Measurements from ENCODE around the gene CFAP70. TPM values are rescaled to one million over a fixed set of nuclear protein-coding genes. Genes with fewer than 3 reads are reported as not detected.
"Not testable (repeated sequence)": the region's sequence is repeated elsewhere in the genome, so short reads cannot be mapped to it uniquely, and the experiment has no call there.

CFAP70 gene
- polyA plus RNA-seq, 4 donors, result 0.45 to 6.7 (median 0.45) TPM; not detected in 1

DNA sequence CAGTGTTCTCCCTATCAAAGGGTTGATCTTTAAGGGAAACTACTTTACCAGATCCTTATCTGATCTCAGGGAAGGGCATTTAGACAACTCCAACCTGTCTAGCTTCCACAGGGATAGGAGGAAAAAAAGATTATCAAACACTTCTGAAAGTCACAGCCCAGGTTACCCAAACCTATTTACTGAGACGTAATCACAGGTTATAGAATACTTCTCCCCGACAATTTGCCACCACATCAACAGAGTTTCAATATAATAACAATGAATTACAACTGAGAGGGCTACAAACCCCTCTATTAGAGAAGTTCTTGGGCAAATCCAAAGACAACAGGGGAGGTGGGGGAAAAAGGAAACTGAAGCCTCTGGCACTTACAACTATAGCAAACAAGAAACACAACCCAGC lies 26.3 kb downstream of the CFAP70 start:
- WGBS, 3 donors, result 80 to 94% (median 89%) methylated on average over 2 of the region's 2 CpGs
- DNase-seq, result no peak
- Histone ChIP-seq H3K27ac (ENCODE audit: low read depth in 1 of 3, low read length in 2 of 3) (no peak overlapping the region), H3K4me3 (ENCODE audit: low read depth in 1 of 3, low read length in 3 of 3) (no peak overlapping the region), H3K4me1 (ENCODE audit: control insufficient read depth in 3 of 3, insufficient read depth in 2 of 3, low read depth in 1 of 3, low read length in 2 of 3) (no peaks in the 10 kb centered on the region), H3K36me3 (ENCODE audit: control insufficient read depth in 3 of 3, insufficient read depth in 2 of 3, low read depth in 1 of 3, low read length in 3 of 3) (no peaks in the 10 kb centered on the region), H3K27me3 (ENCODE audit: control insufficient read depth in 3 of 3, insufficient read depth in 3 of 3, low read length in 3 of 3) (no peaks in the 10 kb centered on the region), H3K9me3 (ENCODE audit: control insufficient read depth in 2 of 2, insufficient read depth in 1 of 2, low read depth in 1 of 2, low read length in 1 of 2) (no peaks in the 10 kb centered on the region)
- no peak for FAIRE-seq

DNA sequence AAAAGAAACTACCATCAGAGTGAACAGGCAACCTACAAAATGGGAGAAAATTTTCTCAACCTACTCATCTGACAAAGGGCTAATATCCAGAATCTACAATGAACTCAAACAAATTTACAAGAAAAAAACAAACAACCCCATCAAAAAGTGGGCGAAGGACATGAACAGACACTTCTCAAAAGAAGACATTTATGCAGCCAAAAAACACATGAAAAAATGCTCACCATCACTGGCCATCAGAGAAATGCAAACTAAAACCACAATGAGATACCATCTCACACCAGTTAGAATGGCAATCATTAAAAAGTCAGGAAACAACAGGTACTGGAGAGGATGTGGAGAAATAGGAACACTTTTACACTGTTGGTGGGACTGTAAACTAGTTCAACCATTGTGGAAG lies 30.1 kb downstream of the CFAP70 start:
- not testable (repeated sequence) for H3K4me3 ChIP-seq (ENCODE audit: low read depth in 1 of 3, low read length in 3 of 3); DNase-seq; H3K27ac ChIP-seq (ENCODE audit: low read depth in 1 of 3, low read length in 2 of 3); H3K9me3 ChIP-seq (ENCODE audit: control insufficient read depth in 2 of 2, insufficient read depth in 1 of 2, low read depth in 1 of 2, low read length in 1 of 2); FAIRE-seq; H3K36me3 ChIP-seq (ENCODE audit: control insufficient read depth in 3 of 3, insufficient read depth in 2 of 3, low read depth in 1 of 3, low read length in 3 of 3); H3K4me1 ChIP-seq (ENCODE audit: control insufficient read depth in 3 of 3, insufficient read depth in 2 of 3, low read depth in 1 of 3, low read length in 2 of 3); H3K27me3 ChIP-seq (ENCODE audit: control insufficient read depth in 3 of 3, insufficient read depth in 3 of 3, low read length in 3 of 3)
- WGBS, 3 donors, result no CpG with 5 or more reads among the region's 1 CpG

DNA sequence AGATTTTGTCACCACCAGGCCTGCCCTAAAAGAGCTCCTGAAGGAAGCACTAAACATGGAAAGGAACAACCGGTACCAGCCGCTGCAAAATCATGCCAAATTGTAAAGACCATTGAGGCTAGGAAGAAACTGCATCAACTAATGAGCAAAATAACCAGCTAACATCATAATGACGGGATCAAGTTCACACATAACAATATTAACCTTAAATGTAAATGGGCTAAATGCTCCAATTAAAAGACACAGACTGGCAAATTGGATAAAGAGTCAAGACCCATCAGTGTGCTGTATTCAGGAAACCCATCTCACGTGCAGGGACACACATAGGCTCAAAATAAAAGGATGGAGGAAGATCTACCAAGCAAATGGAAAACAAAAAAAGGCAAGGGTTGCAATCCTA lies 33.4 kb downstream of the CFAP70 start:
- H3K4me1 ChIP-seq (ENCODE audit: control insufficient read depth in 3 of 3, insufficient read depth in 2 of 3, low read depth in 1 of 3, low read length in 2 of 3); FAIRE-seq; H3K36me3 ChIP-seq (ENCODE audit: control insufficient read depth in 3 of 3, insufficient read depth in 2 of 3, low read depth in 1 of 3, low read length in 3 of 3); H3K27me3 ChIP-seq (ENCODE audit: control insufficient read depth in 3 of 3, insufficient read depth in 3 of 3, low read length in 3 of 3); DNase-seq; H3K27ac ChIP-seq (ENCODE audit: low read depth in 1 of 3, low read length in 2 of 3); H3K4me3 ChIP-seq (ENCODE audit: low read depth in 1 of 3, low read length in 3 of 3); H3K9me3 ChIP-seq (ENCODE audit: control insufficient read depth in 2 of 2, insufficient read depth in 1 of 2, low read depth in 1 of 2, low read length in 1 of 2): not testable (repeated sequence)
- WGBS, 3 donors, result 54 to 88% (median 81%) methylated on average over 1 to 2 of the region's 4 CpGs

DNA sequence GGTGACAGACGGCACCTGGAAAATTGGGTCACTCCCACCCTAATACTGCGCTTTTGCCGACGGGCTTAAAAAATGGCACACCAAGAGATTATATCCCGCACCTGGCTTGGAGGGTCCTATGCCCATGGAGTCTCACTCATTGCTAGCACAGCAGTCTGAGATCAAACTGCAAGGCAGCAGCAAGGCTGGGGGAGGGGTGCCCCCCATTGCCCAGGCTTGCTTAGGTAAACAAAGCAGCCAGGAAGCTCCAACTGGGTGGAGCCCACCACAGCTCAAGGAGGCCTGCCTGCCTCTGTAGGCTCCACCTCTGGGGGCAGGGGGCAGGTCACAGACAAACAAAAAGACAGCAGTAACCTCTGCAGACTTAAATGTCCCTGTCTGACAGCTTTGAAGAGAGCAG lies 35.1 kb downstream of the CFAP70 start:
- 95 to 99% (median 97%) methylated on average over 5 of the region's 5 CpGs for WGBS, 3 donors
- DNase-seq; FAIRE-seq; H3K4me1 ChIP-seq (ENCODE audit: control insufficient read depth in 3 of 3, insufficient read depth in 2 of 3, low read depth in 1 of 3, low read length in 2 of 3); H3K27ac ChIP-seq (ENCODE audit: low read depth in 1 of 3, low read length in 2 of 3); H3K27me3 ChIP-seq (ENCODE audit: control insufficient read depth in 3 of 3, insufficient read depth in 3 of 3, low read length in 3 of 3); H3K4me3 ChIP-seq (ENCODE audit: low read depth in 1 of 3, low read length in 3 of 3); H3K9me3 ChIP-seq (ENCODE audit: control insufficient read depth in 2 of 2, insufficient read depth in 1 of 2, low read depth in 1 of 2, low read length in 1 of 2); H3K36me3 ChIP-seq (ENCODE audit: control insufficient read depth in 3 of 3, insufficient read depth in 2 of 3, low read depth in 1 of 3, low read length in 3 of 3): not testable (repeated sequence)

DNA sequence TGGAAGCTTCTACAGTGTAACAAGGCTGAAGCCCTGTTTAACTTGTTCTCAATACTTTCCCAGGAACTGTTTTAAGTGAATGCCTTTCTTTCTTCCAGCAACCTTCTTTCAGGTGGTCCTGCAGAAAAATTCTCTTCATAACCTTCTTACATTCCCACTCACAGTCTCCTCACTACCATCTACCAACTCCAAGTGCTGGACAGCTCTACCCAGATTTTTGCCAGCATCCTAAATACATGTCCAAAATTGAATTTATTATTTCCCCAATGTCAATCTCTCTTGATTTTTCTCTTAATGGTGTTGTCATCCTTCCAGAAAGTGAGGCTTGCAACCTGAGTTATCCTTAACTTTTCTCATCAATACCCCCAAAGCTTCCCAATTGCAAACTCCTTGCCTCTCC lies 48.2 kb downstream of the CFAP70 start:
- FAIRE-seq, result no peak
- Histone ChIP-seq H3K9me3 (ENCODE audit: control insufficient read depth in 2 of 2, insufficient read depth in 1 of 2, low read depth in 1 of 2, low read length in 1 of 2) (peaks cover 0 to 4% of the 10 kb centered on the region in 2 donors), H3K27me3 (ENCODE audit: control insufficient read depth in 3 of 3, insufficient read depth in 3 of 3, low read length in 3 of 3) (no peaks in the 10 kb centered on the region), H3K36me3 (ENCODE audit: control insufficient read depth in 3 of 3, insufficient read depth in 2 of 3, low read depth in 1 of 3, low read length in 3 of 3) (no peaks in the 10 kb centered on the region), H3K27ac (ENCODE audit: low read depth in 1 of 3, low read length in 2 of 3) (no peak overlapping the region), H3K4me1 (ENCODE audit: control insufficient read depth in 3 of 3, insufficient read depth in 2 of 3, low read depth in 1 of 3, low read length in 2 of 3) (no peaks in the 10 kb centered on the region), H3K4me3 (ENCODE audit: low read depth in 1 of 3, low read length in 3 of 3) (no peak overlapping the region)
- no peak for DNase-seq

DNA sequence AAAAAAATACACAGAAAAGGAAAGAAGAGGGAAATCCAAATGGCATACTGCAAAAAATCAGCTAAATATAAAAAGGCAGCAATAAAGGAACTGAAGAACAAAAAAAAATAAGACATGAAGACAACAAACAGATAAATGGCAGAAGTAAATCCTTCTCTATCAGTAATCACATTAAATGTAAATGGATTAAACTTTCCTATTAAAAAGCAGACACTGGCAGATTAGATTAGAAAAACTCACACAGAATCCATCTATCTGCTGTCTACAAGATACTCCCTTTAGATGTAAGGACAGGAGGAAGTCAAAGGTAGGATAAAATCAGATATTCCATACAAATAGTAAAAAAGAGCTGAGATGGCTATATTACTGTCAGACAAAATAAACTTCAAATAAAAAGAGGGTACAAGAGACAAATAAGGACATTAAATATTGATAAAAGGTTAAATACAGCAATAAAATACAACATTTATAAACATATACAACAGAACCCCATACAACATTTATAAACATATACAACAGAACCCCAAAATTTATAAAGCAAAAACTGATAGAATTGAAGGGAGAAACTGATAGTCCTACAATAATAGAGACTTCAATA lies 51.4 kb downstream of the CFAP70 start:
- H3K9me3 ChIP-seq (ENCODE audit: control insufficient read depth in 2 of 2, insufficient read depth in 1 of 2, low read depth in 1 of 2, low read length in 1 of 2), result peaks cover 0 to 4% of the 10 kb centered on the region in 2 donors
- no peak for FAIRE-seq
- no peak for DNase-seq
- no peaks in the 10 kb centered on the region for H3K4me1 ChIP-seq (ENCODE audit: control insufficient read depth in 3 of 3, insufficient read depth in 2 of 3, low read depth in 1 of 3, low read length in 2 of 3)
- no peaks in the 10 kb centered on the region for H3K36me3 ChIP-seq (ENCODE audit: control insufficient read depth in 3 of 3, insufficient read depth in 2 of 3, low read depth in 1 of 3, low read length in 3 of 3)
- no peaks in the 10 kb centered on the region for H3K27me3 ChIP-seq (ENCODE audit: control insufficient read depth in 3 of 3, insufficient read depth in 3 of 3, low read length in 3 of 3)
- no peak overlapping the region for H3K4me3 ChIP-seq (ENCODE audit: low read depth in 1 of 3, low read length in 3 of 3)
- H3K27ac ChIP-seq (ENCODE audit: low read depth in 1 of 3, low read length in 2 of 3), result no peak overlapping the region

DNA sequence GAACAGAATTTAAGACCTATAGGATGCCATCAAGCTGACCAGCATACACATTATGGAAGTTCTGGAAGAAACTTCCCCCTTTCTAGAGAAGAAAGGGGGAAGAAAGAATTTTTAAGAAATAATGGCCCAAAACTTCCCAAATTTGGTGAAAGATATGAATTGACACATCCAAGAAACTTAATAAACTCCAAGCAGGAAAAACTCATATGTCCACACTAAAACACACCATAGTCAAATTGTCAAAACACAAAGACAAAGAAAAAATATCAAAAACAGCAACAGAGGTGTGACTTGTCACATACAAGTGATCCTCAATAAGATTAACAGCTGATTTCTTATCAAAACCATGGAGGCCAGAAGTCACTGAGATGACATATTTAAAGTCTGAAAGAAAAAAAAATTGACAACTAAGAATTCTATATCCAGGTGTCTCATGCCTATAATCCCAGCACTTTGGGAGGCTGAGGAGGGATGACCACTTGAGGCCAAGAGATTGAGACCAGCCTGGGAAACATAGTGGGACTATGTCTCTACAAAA lies 52.4 kb downstream of the CFAP70 start:
- Histone ChIP-seq H3K27ac (ENCODE audit: low read depth in 1 of 3, low read length in 2 of 3) (no peak overlapping the region), H3K4me3 (ENCODE audit: low read depth in 1 of 3, low read length in 3 of 3) (no peak overlapping the region), H3K27me3 (ENCODE audit: control insufficient read depth in 3 of 3, insufficient read depth in 3 of 3, low read length in 3 of 3) (no peaks in the 10 kb centered on the region), H3K4me1 (ENCODE audit: control insufficient read depth in 3 of 3, insufficient read depth in 2 of 3, low read depth in 1 of 3, low read length in 2 of 3) (no peaks in the 10 kb centered on the region), H3K9me3 (ENCODE audit: control insufficient read depth in 2 of 2, insufficient read depth in 1 of 2, low read depth in 1 of 2, low read length in 1 of 2) (peaks cover 0 to 4% of the 10 kb centered on the region in 2 donors), H3K36me3 (ENCODE audit: control insufficient read depth in 3 of 3, insufficient read depth in 2 of 3, low read depth in 1 of 3, low read length in 3 of 3) (no peaks in the 10 kb centered on the region)
- no peak for DNase-seq
- no peak for FAIRE-seq

DNA sequence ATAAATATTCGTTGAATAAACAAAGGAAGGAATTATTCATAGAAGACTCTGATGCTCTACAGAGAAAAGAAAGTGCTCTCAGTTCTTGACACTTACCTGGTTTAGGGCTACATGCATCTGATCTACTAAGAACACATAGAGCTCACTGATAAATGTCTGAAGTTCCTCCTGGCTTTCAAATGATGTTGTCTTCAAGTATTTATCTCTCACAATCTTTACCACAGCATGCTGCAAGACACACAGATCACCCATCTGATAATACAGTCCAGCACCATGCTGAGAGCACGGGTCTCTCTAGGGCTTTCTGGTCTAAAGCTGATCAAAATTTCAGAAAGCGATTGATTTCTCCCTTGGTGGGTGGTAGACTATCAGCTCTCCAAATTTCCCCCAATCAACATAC lies 61.7 kb downstream of the CFAP70 start:
- no peak for FAIRE-seq
- Histone ChIP-seq H3K9me3 (ENCODE audit: control insufficient read depth in 2 of 2, insufficient read depth in 1 of 2, low read depth in 1 of 2, low read length in 1 of 2) (no peaks in the 10 kb centered on the region), H3K27ac (ENCODE audit: low read depth in 1 of 3, low read length in 2 of 3) (no peak overlapping the region), H3K4me1 (ENCODE audit: control insufficient read depth in 3 of 3, insufficient read depth in 2 of 3, low read depth in 1 of 3, low read length in 2 of 3) (no peaks in the 10 kb centered on the region), H3K4me3 (ENCODE audit: low read depth in 1 of 3, low read length in 3 of 3) (no peak overlapping the region), H3K27me3 (ENCODE audit: control insufficient read depth in 3 of 3, insufficient read depth in 3 of 3, low read length in 3 of 3) (no peaks in the 10 kb centered on the region), H3K36me3 (ENCODE audit: control insufficient read depth in 3 of 3, insufficient read depth in 2 of 3, low read depth in 1 of 3, low read length in 3 of 3) (no peaks in the 10 kb centered on the region)
- 71 to 78% (median 76%) methylated on average over 3 of the region's 3 CpGs for WGBS, 3 donors
- peak in 1 of 2 donors; percentile 3 for DNase-seq

DNA sequence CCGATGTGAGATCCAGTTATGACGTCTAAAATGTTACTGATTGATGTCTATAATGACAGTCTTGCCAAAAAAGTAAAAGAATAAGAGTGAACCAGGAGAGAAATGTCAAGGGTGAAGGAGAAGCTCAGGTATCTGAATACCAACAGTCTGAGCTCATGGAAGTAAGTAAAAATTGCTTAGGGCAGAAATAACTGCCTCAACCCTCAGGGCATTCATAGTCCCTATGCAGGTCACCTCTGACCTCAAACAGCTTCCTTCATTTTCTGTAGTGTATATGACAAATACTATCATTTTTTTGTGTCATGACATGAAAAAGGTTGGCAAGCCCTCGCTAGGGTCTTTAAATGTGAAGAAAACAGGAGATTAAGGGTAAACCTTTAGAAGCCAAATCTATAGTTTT lies 65.2 kb downstream of the CFAP70 start:
- H3K27me3 ChIP-seq (ENCODE audit: control insufficient read depth in 3 of 3, insufficient read depth in 3 of 3, low read length in 3 of 3), result no peaks in the 10 kb centered on the region
- FAIRE-seq (no peak), DNase-seq (no peak)
- 84 to 90% (median 90%) methylated on average over 3 of the region's 3 CpGs for WGBS, 3 donors
- no peak overlapping the region for H3K27ac ChIP-seq (ENCODE audit: low read depth in 1 of 3, low read length in 2 of 3)
- no peaks in the 10 kb centered on the region for H3K36me3 ChIP-seq (ENCODE audit: control insufficient read depth in 3 of 3, insufficient read depth in 2 of 3, low read depth in 1 of 3, low read length in 3 of 3)
- no peaks in the 10 kb centered on the region for H3K9me3 ChIP-seq (ENCODE audit: control insufficient read depth in 2 of 2, insufficient read depth in 1 of 2, low read depth in 1 of 2, low read length in 1 of 2)
- H3K4me3 ChIP-seq (ENCODE audit: low read depth in 1 of 3, low read length in 3 of 3), result no peak overlapping the region
- H3K4me1 ChIP-seq (ENCODE audit: control insufficient read depth in 3 of 3, insufficient read depth in 2 of 3, low read depth in 1 of 3, low read length in 2 of 3), result no peaks in the 10 kb centered on the region

All from small intestine (tissue), 7 donors.